ENCODE results near the gene TFF3.

DNA sequence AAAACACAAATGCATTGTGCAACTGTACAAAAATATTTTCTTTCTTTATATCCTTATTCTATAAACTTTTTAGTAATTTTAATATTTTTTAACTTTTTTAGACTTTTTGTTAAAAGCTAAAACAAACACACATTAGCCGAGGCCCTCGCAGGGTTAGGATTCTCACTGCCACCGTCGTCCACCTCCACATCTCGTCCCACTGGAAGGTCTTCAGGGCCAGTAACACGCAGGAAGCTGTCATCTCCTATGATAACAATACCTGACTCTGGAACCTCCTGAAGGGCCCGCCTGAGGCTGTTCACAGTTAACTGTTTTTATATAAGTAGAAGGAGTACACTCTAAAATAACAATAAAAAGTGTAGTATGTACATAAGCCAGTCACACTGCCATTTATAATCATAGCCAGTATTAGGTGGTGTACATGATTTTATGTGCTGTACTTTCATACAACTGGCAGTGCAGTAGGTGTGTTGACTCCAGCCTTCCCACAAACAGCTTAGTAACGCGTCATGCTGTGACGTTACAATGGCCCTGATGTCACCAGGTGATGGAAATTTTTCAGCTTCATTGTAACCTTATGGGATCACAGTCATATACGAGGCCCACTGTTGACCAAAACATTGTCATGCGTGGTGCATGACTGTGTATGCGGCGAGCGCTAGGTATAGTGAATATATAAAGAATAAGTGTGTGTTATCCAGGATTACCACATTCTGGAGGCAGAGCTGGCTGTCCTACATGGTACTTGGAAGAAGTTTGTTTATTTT, 26.8 kb upstream of the TFF3 start:
- TF ChIP-seq CTCF (IDR thresholded peaks at IDR 0.05; ENCODE audit: low read depth, low read length) (no peak), POLR2A (IDR thresholded peaks at IDR 0.05; ENCODE audit: extremely low read depth, insufficient read length) (no peak), MAX (IDR thresholded peaks at IDR 0.05; ENCODE audit: low read depth, low read length) (no peak), MYC (IDR thresholded peaks at IDR 0.05; ENCODE audit: low read depth, low read length) (no peak)
